ENCODE results near the gene KLF17.
A peak's percentile ranks its signal among the peaks of the same experiment; 100 is the strongest.
"Not testable (repeated sequence)": the region's sequence is repeated elsewhere in the genome, so short reads cannot be mapped to it uniquely, and the experiment has no call there.

Gene KLF17

GRCh38 chr1:44110916-44111315, 7.7 kb upstream of the KLF17 start:
- no peak for DNase-seq

GRCh38 chr1:44111861-44112260, 6.8 kb upstream of the KLF17 start:
- no peak for DNase-seq

- DNase-seq, result no peak
These were observed 6.1 kb upstream of the KLF17 start for GRCh38 chr1:44112486-44112885.

- no peak for DNase-seq
These were observed 5.5 kb upstream of the KLF17 start for GRCh38 chr1:44113095-44113609.

GRCh38 chr1:44114098-44114497, 4.5 kb upstream of the KLF17 start:
- no peak for DNase-seq

GRCh38 chr1:44117272-44117671, 1.3 kb upstream of the KLF17 start:
- DNase-seq, result not testable (repeated sequence)

- DNase-seq, result no peak
These were observed 904 bp downstream of the KLF17 start for GRCh38 chr1:44119525-44119924.

GRCh38 chr1:44120398-44120949, 1.9 kb downstream of the KLF17 start:
- no peak for DNase-seq

- no peak for DNase-seq
These were observed 11.2 kb downstream of the KLF17 start for GRCh38 chr1:44129616-44130500.

- DNase-seq, result no peak
These were observed 12.8 kb downstream of the KLF17 start for GRCh38 chr1:44131411-44131810.

GRCh38 chr1:44134071-44134920, 15.7 kb downstream of the KLF17 start:
- DNase-seq, result no peak

- no peak for DNase-seq
These were observed 17.3 kb downstream of the KLF17 start for GRCh38 chr1:44135886-44136285.

- no peak for DNase-seq
These were observed 19.6 kb downstream of the KLF17 start for GRCh38 chr1:44138239-44138638.

GRCh38 chr1:44139565-44139964, 20.9 kb downstream of the KLF17 start:
- DNase-seq, result not testable (repeated sequence)

- no peak for DNase-seq
These were observed 22.9 kb downstream of the KLF17 start, which contains the start of gene KLF18 for GRCh38 chr1:44141531-44141930. KLF18 (minus strand) TSS chr1:44141631; CDS start chr1:44141631, 0 bp downstream.

GRCh38 chr1:44144962-44145756, 26.5 kb downstream of the KLF17 start:
- peak; percentile 34 for DNase-seq

GRCh38 chr1:44146536-44147361, 28.1 kb downstream of the KLF17 start:
- no peak for DNase-seq

- no peak for DNase-seq
These were observed 29.0 kb downstream of the KLF17 start for GRCh38 chr1:44147582-44147981.

- no peak for DNase-seq
These were observed 32.7 kb downstream of the KLF17 start for GRCh38 chr1:44151332-44151731.

- DNase-seq, result no peak
These were observed 33.2 kb downstream of the KLF17 start for GRCh38 chr1:44151808-44152207.

- DNase-seq, result no peak
These were observed 34.1 kb downstream of the KLF17 start for GRCh38 chr1:44152692-44153091.
